Kidney epithelial cell (primary cell): ENCODE data around the gene XXYLT1. TPM values are rescaled to one million over a fixed set of nuclear protein-coding genes. Genes with fewer than 3 reads are reported as not detected.

ENCODE experiments used
- DNase-seq: peaks from one replicate; pipeline ENCODE4 v3.0.0-alpha.2; 2010; ENCODE audit warnings: low read depth
- H3K27me3 ChIP-seq: 2 replicates; pipeline ENCODE4 v1.6.0; 2011; ENCODE audit warnings: low read length; ENCODE audit not compliant: control insufficient read depth, insufficient read depth
- H3K36me3 ChIP-seq: 2 replicates; pipeline ENCODE4 v1.5.1; 2011; ENCODE audit warnings: low read length; ENCODE audit not compliant: control insufficient read depth, insufficient read depth
- H3K4me3 ChIP-seq: 2 replicates; pipeline ENCODE4 v1.5.1; 2011; ENCODE audit warnings: low read depth, mild to moderate bottlenecking, control low read depth, low read length
- CTCF ChIP-seq: IDR thresholded peaks from 2 replicates; pipeline ENCODE4 v1.5.1; 2011; ENCODE audit warnings: mild to moderate bottlenecking, moderate library complexity, low read length, control low read depth, inconsistent platforms; ENCODE audit not compliant: insufficient read depth, poor library complexity, severe bottlenecking
- total RNA-seq: library from RNA; depleted of rRNA; stranded (reverse); fragments of >200 nt; gene quantifications from 2 replicates; pipeline ENCODE4 v1.2.3, GENCODE V29; 2015

The XXYLT1 gene
- total RNA-seq, 1 donor from 2014 or later, result 18.7 TPM

GRCh38 chr3:195147649-195148080, 123.3 kb downstream of the XXYLT1 start:
- Histone ChIP-seq H3K4me3 (no peak overlapping the region), H3K27me3 (no peaks in the 10 kb centered on the region), H3K36me3 (no peaks in the 10 kb centered on the region)
- TF ChIP-seq CTCF, result no peak
- no peak for DNase-seq

- no peak for TF ChIP-seq CTCF
- no peak overlapping the region for H3K4me3 ChIP-seq
- H3K27me3 ChIP-seq, result no peaks in the 10 kb centered on the region
- no peaks in the 10 kb centered on the region for H3K36me3 ChIP-seq
- DNase-seq, result no peak
These were observed 124.8 kb downstream of the XXYLT1 start for GRCh38 chr3:195146131-195146530.

- H3K27me3 ChIP-seq, result no peaks in the 10 kb centered on the region
- H3K36me3 ChIP-seq, result no peaks in the 10 kb centered on the region
- no peak overlapping the region for H3K4me3 ChIP-seq
- DNase-seq, result no peak
- TF ChIP-seq CTCF, result no peak
These were observed 125.4 kb downstream of the XXYLT1 start for GRCh38 chr3:195145579-195145978.

- TF ChIP-seq CTCF, result no peak
- no peaks in the 10 kb centered on the region for H3K36me3 ChIP-seq
- DNase-seq, result no peak
These were observed 127.7 kb downstream of the XXYLT1 start for GRCh38 chr3:195143221-195143620.

GRCh38 chr3:195142519-195142918, 128.4 kb downstream of the XXYLT1 start:
- no peak for DNase-seq
- Histone ChIP-seq H3K4me3 (no peak overlapping the region), H3K27me3 (no peaks in the 10 kb centered on the region), H3K36me3 (no peaks in the 10 kb centered on the region)
- TF ChIP-seq CTCF, result no peak

More at GRCh38 chr3:195143221-195143620, 127.7 kb downstream of the XXYLT1 start:
- Histone ChIP-seq H3K27me3 (no peaks in the 10 kb centered on the region), H3K4me3 (no peak overlapping the region)

GRCh38 chr3:195140816-195141793, 129.9 kb downstream of the XXYLT1 start:
- H3K36me3 ChIP-seq, result no peaks in the 10 kb centered on the region
- DNase-seq, result no peak
- no peaks in the 10 kb centered on the region for H3K27me3 ChIP-seq
- TF ChIP-seq CTCF, result no peak
- H3K4me3 ChIP-seq, result no peak overlapping the region
